HG03139 (cell line): Measurements from ENCODE around the gene AGXT.

Experiments used
- ATAC-seq: cut with Tn5 transposase; IDR thresholded peaks from one replicate; pipeline ENCODE4 v1.9.1; 2021; ENCODE audit not compliant: unreplicated experiment

Gene AGXT

GRCh38 chr2:240896871-240897692 lies 28.5 kb downstream of the AGXT start:
- no peak for ATAC-seq

- no peak for ATAC-seq
These were observed 29.6 kb downstream of the AGXT start for GRCh38 chr2:240898108-240898730.

- no peak for ATAC-seq
These were observed 30.3 kb downstream of the AGXT start for GRCh38 chr2:240898731-240899467.

- no peak for ATAC-seq
These were observed 30.8 kb downstream of the AGXT start for GRCh38 chr2:240899468-240899865.

- no peak for ATAC-seq
These were observed 31.7 kb downstream of the AGXT start for GRCh38 chr2:240900141-240900860.

- ATAC-seq = no peak
These were observed 33.5 kb downstream of the AGXT start for GRCh38 chr2:240901986-240902614.

GRCh38 chr2:240902615-240903041 lies 34.0 kb downstream of the AGXT start:
- ATAC-seq = no peak

GRCh38 chr2:240903191-240904060 lies 34.8 kb downstream of the AGXT start:
- ATAC-seq = no peak

GRCh38 chr2:240904216-240905175 lies 35.9 kb downstream of the AGXT start:
- no peak for ATAC-seq

GRCh38 chr2:240905176-240905781 lies 36.7 kb downstream of the AGXT start:
- ATAC-seq = no peak

GRCh38 chr2:240906141-240906910 lies 37.7 kb downstream of the AGXT start, which contains the start of gene CROCC2:
CROCC2 (plus strand) TSS chr2:240906336; CDS start chr2:240906514, 178 bp downstream.
- ATAC-seq = no peak

GRCh38 chr2:240906911-240907590 lies 38.4 kb downstream of the AGXT start:
- no peak for ATAC-seq

- no peak for ATAC-seq
These were observed 40.8 kb downstream of the AGXT start for GRCh38 chr2:240909216-240909974.

- no peak for ATAC-seq
These were observed 43.1 kb downstream of the AGXT start for GRCh38 chr2:240911641-240912265.
